ENCODE data around the gene COCH. TPM values are rescaled to one million over a fixed set of nuclear protein-coding genes. Genes with fewer than 3 reads are reported as not detected.
A peak's percentile ranks its signal among the peaks of the same experiment; 100 is the strongest.

The COCH gene
- total RNA-seq, 1 experiment from 2014 or later: 6.7 TPM

- no peaks in the 10 kb centered on the region for H3K9me3 ChIP-seq (ENCODE audit: control insufficient read depth in 1 of 2, insufficient read depth in 1 of 2, low read depth in 1 of 2, low read length in 2 of 2)
- no peak for TF ChIP-seq ATF3 (IDR thresholded peaks at IDR 0.05)
- no peak for TF ChIP-seq EGR1 (IDR thresholded peaks at IDR 0.05; ENCODE audit: low read depth)
- TF ChIP-seq CTCF (IDR thresholded peaks at IDR 0.05 in 2 of 3, conservative IDR thresholded peaks at IDR 0.05 in 1 of 3; ENCODE audit: borderline replicate concordance in 1 of 3, insufficient read depth in 1 of 3, low read depth in 2 of 3, low read length in 2 of 3): no peak
- TF ChIP-seq EZH2 (IDR thresholded peaks at IDR 0.05): no peak
- no peak for TF ChIP-seq POLR2A (IDR thresholded peaks at IDR 0.05; ENCODE audit: borderline replicate concordance, extremely low read depth, insufficient read depth, insufficient read length)
- TF ChIP-seq SRF (IDR thresholded peaks at IDR 0.05; ENCODE audit: low read depth): no peak
- no peak for TF ChIP-seq ELF1 (IDR thresholded peaks at IDR 0.05; ENCODE audit: borderline replicate concordance, low read depth)
- no peak for TF ChIP-seq JUND (IDR thresholded peaks at IDR 0.05)
- TF ChIP-seq SIN3A (IDR thresholded peaks at IDR 0.05; ENCODE audit: low read depth): no peak
- TF ChIP-seq FOSL1 (IDR thresholded peaks at IDR 0.05; ENCODE audit: low read depth): no peak
- no peak for TF ChIP-seq POLR2AphosphoS5 (IDR thresholded peaks at IDR 0.05; ENCODE audit: low read depth, low read length)
- no peak for TF ChIP-seq REST (IDR thresholded peaks at IDR 0.05; ENCODE audit: low read depth)
- TF ChIP-seq MAX (IDR thresholded peaks at IDR 0.05): no peak
- no peak for TF ChIP-seq RAD21 (IDR thresholded peaks at IDR 0.05; ENCODE audit: low read depth)
- peaks cover 0 to 18% of the 10 kb centered on the region in 2 experiments; a peak in 3 of 4 replicates for H3K4me1 ChIP-seq (ENCODE audit: control insufficient read depth in 1 of 2, insufficient read depth in 2 of 2, low read length in 2 of 2)
- no peak overlapping the region for H3K9ac ChIP-seq (ENCODE audit: low read length)
- POLR2A ChIA-PET: no interaction called here
- no peaks in the 10 kb centered on the region for H4K20me1 ChIP-seq (ENCODE audit: insufficient read depth)
- CTCF ChIA-PET: no interaction called here
- H3K9me2 ChIP-seq (ENCODE audit: insufficient read depth): no peaks in the 10 kb centered on the region
- H3K27ac ChIP-seq (ENCODE audit: low read depth, low read length): no peak overlapping the region
- H3K79me2 ChIP-seq (ENCODE audit: insufficient read depth, low read length): no peaks in the 10 kb centered on the region
- intact Hi-C loops (cut with micrococcal nuclease): no loop called here
- no peak for DNase-seq (ENCODE audit: low read depth, low spot score)
- H3K4me2 ChIP-seq (ENCODE audit: low read length): no peak overlapping the region
- H3K36me3 ChIP-seq (ENCODE audit: control insufficient read depth in 1 of 2, insufficient read depth in 2 of 2, low read length in 2 of 2): no peaks in the 10 kb centered on the region
- H2AFZ ChIP-seq (ENCODE audit: low read depth, low read length, poor library complexity, severe bottlenecking): no peak overlapping the region
- no peaks in the 10 kb centered on the region for H3K27me3 ChIP-seq (ENCODE audit: insufficient read depth, low read length)
- H3K4me3 ChIP-seq (replicated peaks in 1 of 2; ENCODE audit: low read depth in 1 of 2, low read length in 2 of 2): no peak overlapping the region
- BruUV-seq (replicated peaks): TSS peak; percentile 42
- no peak for ATAC-seq
- RAD21 ChIA-PET (ENCODE audit: low non-redundant PET in 1 of 2, low total read pairs in 2 of 2, uncharacterized antibody in 2 of 2, unreplicated experiment in 2 of 2): no interaction called here
Observed at GRCh38 chr14:30875788-30876053, 1.4 kb downstream of the COCH start.

Data from HCT116 (cell line).